Suprapubic skin (tissue), 3 donors: ENCODE data around the gene HCFC1R1.

Source experiments
- POLR2A ChIP-seq, 2 donors: fragments of 450-650 bp; IDR thresholded peaks; one replicate each; pipeline ENCODE4 v1.6.1; 2017; ENCODE audit warnings: antibody characterized with exemption in 2 of 2, mild to moderate bottlenecking in 2 of 2, moderate library complexity in 2 of 2
- TF ChIP-seq, protein P1 (sequence below), 2 donors: fragments of 200-600 bp in 1 of 2; fragments of 450-650 bp in 1 of 2; sonication (generic) in 1 of 2; IDR thresholded peaks; one replicate each; pipeline ENCODE4 v1.5.1; 2016 to 2019; ENCODE audit warnings: antibody characterized with exemption in 2 of 2, mild to moderate bottlenecking in 1 of 2, moderate library complexity in 1 of 2

- TF ChIP-seq, protein P1, sequence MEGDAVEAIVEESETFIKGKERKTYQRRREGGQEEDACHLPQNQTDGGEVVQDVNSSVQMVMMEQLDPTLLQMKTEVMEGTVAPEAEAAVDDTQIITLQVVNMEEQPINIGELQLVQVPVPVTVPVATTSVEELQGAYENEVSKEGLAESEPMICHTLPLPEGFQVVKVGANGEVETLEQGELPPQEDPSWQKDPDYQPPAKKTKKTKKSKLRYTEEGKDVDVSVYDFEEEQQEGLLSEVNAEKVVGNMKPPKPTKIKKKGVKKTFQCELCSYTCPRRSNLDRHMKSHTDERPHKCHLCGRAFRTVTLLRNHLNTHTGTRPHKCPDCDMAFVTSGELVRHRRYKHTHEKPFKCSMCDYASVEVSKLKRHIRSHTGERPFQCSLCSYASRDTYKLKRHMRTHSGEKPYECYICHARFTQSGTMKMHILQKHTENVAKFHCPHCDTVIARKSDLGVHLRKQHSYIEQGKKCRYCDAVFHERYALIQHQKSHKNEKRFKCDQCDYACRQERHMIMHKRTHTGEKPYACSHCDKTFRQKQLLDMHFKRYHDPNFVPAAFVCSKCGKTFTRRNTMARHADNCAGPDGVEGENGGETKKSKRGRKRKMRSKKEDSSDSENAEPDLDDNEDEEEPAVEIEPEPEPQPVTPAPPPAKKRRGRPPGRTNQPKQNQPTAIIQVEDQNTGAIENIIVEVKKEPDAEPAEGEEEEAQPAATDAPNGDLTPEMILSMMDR (IDR thresholded peaks at IDR 0.05), result no peak
- TF ChIP-seq POLR2A (IDR thresholded peaks at IDR 0.05), result no peak
Measured at GRCh38 chr16:3023669-3024478, at the start of gene HCFC1R1, which contains the start of gene THOC6.
